HepG2 (cell line): Measurements from ENCODE around the gene PDILT.

Experiments used
- CCDC6 ChIP-seq: sonication (generic); formaldehyde crosslinking; IDR thresholded peaks from 2 replicates; pipeline ENCODE4 v1.8.1; 2022; ENCODE audit warnings: mild to moderate bottlenecking, missing genetic modification reagents, moderate library complexity
- FOXK1 ChIP-seq: sonication (generic); formaldehyde crosslinking; IDR thresholded peaks from 2 replicates; pipeline ENCODE4 v1.4.0; 2020; ENCODE audit warnings: low read depth, missing genetic modification reagents, borderline replicate concordance
- HOXA9 ChIP-seq: sonication (generic); formaldehyde crosslinking; IDR thresholded peaks from 2 replicates; pipeline ENCODE4 v1.8.1; 2022; ENCODE audit warnings: missing genetic modification reagents, mild to moderate bottlenecking, moderate library complexity, borderline replicate concordance
- IRF1 ChIP-seq: sonication (generic); formaldehyde crosslinking; IDR thresholded peaks from 2 replicates; pipeline ENCODE4 v1.4.0; 2020; ENCODE audit warnings: low read depth, mild to moderate bottlenecking, missing genetic modification reagents
- MYC ChIP-seq: sonication (generic); formaldehyde crosslinking; IDR thresholded peaks from 2 replicates; pipeline ENCODE4 v1.9.0; 2021; ENCODE audit warnings: missing genetic modification reagents, borderline replicate concordance
- POLR2A ChIP-seq, 2 experiments: IDR thresholded peaks; 2 replicates each; pipeline ENCODE4 v1.6.1; 2011; ENCODE audit warnings: low read depth in 2 of 2, low read length in 2 of 2, mild to moderate bottlenecking in 1 of 2, moderate library complexity in 1 of 2; ENCODE audit not compliant: insufficient read depth in 1 of 2
- POLR2AphosphoS5 ChIP-seq: IDR thresholded peaks from 2 replicates; pipeline ENCODE4 v1.6.1; 2012; ENCODE audit warnings: low read depth, low read length
- ZBTB44 ChIP-seq: sonication (generic); formaldehyde crosslinking; IDR thresholded peaks from 2 replicates; pipeline ENCODE4 v1.4.0; 2020; ENCODE audit warnings: missing genetic modification reagents
- ZNF274 ChIP-seq: sonication (generic); formaldehyde crosslinking; IDR thresholded peaks from 2 replicates; pipeline ENCODE4 v1.5.1; 2020; ENCODE audit warnings: mild to moderate bottlenecking, missing genetic modification reagents
- ZNF468 ChIP-seq: sonication (generic); formaldehyde crosslinking; IDR thresholded peaks from 2 replicates; pipeline ENCODE4 v1.8.0; 2022; ENCODE audit warnings: mild to moderate bottlenecking, moderate library complexity, missing genetic modification reagents
- ZSCAN22 ChIP-seq: sonication (generic); formaldehyde crosslinking; IDR thresholded peaks from 2 replicates; pipeline ENCODE4 v1.4.0; 2020; ENCODE audit warnings: mild to moderate bottlenecking, missing genetic modification reagents
- TF ChIP-seq, protein P1 (sequence below), 2 experiments: IDR thresholded peaks; 2 replicates each; pipeline ENCODE4 v1.6.1; 2011 to 2012; ENCODE audit warnings: low read length in 2 of 2, borderline replicate concordance in 1 of 2, low read depth in 1 of 2, mild to moderate bottlenecking in 1 of 2, moderate library complexity in 1 of 2
- TF ChIP-seq, protein P2 (sequence below): sonication (generic); formaldehyde crosslinking; IDR thresholded peaks from 2 replicates; pipeline ENCODE4 v1.4.0; 2020; ENCODE audit warnings: missing genetic modification reagents, mild to moderate bottlenecking, borderline replicate concordance

GRCh38 chr16:20402651-20403050 is 1.9 kb downstream of the PDILT start:
- TF ChIP-seq, protein P1, sequence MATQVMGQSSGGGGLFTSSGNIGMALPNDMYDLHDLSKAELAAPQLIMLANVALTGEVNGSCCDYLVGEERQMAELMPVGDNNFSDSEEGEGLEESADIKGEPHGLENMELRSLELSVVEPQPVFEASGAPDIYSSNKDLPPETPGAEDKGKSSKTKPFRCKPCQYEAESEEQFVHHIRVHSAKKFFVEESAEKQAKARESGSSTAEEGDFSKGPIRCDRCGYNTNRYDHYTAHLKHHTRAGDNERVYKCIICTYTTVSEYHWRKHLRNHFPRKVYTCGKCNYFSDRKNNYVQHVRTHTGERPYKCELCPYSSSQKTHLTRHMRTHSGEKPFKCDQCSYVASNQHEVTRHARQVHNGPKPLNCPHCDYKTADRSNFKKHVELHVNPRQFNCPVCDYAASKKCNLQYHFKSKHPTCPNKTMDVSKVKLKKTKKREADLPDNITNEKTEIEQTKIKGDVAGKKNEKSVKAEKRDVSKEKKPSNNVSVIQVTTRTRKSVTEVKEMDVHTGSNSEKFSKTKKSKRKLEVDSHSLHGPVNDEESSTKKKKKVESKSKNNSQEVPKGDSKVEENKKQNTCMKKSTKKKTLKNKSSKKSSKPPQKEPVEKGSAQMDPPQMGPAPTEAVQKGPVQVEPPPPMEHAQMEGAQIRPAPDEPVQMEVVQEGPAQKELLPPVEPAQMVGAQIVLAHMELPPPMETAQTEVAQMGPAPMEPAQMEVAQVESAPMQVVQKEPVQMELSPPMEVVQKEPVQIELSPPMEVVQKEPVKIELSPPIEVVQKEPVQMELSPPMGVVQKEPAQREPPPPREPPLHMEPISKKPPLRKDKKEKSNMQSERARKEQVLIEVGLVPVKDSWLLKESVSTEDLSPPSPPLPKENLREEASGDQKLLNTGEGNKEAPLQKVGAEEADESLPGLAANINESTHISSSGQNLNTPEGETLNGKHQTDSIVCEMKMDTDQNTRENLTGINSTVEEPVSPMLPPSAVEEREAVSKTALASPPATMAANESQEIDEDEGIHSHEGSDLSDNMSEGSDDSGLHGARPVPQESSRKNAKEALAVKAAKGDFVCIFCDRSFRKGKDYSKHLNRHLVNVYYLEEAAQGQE (IDR thresholded peaks at IDR 0.05; ENCODE audit: borderline replicate concordance in 1 of 2, low read depth in 1 of 2, low read length in 2 of 2), result no peak
- TF ChIP-seq FOXK1 (CRISPR knock-in tag) (no peak), ZNF274 (no peak), ZBTB44 (CRISPR knock-in tag) (no peak), MYC (CRISPR knock-in tag) (no peak), IRF1 (no peak), POLR2AphosphoS5 (no peak), POLR2A (IDR thresholded peaks at IDR 0.05; ENCODE audit: insufficient read depth in 1 of 2, low read depth in 2 of 2, low read length in 2 of 2) (no peak), ZSCAN22 (no peak), HOXA9 (CRISPR knock-in tag) (no peak), CCDC6 (CRISPR knock-in tag) (no peak), ZNF468 (CRISPR knock-in tag) (no peak)
- TF ChIP-seq, protein P2, sequence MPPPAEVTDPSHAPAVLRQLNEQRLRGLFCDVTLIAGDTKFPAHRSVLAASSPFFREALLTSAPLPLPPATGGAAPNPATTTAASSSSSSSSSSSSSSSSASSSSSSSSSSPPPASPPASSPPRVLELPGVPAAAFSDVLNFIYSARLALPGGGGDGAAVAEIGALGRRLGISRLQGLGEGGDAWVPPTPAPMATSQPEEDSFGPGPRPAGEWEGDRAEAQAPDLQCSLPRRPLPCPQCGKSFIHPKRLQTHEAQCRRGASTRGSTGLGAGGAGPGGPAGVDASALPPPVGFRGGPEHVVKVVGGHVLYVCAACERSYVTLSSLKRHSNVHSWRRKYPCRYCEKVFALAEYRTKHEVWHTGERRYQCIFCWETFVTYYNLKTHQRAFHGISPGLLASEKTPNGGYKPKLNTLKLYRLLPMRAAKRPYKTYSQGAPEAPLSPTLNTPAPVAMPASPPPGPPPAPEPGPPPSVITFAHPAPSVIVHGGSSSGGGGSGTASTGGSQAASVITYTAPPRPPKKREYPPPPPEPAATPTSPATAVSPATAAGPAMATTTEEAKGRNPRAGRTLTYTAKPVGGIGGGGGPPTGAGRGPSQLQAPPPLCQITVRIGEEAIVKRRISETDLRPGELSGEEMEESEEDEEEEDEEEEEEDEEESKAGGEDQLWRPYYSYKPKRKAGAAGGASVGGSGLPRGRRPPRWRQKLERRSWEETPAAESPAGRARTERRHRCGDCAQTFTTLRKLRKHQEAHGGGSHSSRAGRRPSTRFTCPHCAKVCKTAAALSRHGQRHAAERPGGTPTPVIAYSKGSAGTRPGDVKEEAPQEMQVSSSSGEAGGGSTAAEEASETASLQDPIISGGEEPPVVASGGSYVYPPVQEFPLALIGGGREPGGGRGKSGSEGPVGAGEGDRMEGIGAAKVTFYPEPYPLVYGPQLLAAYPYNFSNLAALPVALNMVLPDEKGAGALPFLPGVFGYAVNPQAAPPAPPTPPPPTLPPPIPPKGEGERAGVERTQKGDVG (CRISPR knock-in tag), result no peak
